KOPT-K1 (cell line): ENCODE data around the gene TMEM9.

Source experiments
- H3K27ac ChIP-seq: fragments of 200-600 bp; sonication (generic); 2 replicates; pipeline ENCODE4 v1.5.1; 2016; ENCODE audit warnings: antibody characterized with exemption, mild to moderate bottlenecking, low read depth, low read length; ENCODE audit not compliant: poor library complexity, severe bottlenecking
- H3K36me3 ChIP-seq: fragments of 200-600 bp; sonication (generic); 2 replicates; pipeline ENCODE4 v1.5.1; 2017; ENCODE audit warnings: antibody characterized with exemption, mild to moderate bottlenecking, low read length, moderate library complexity; ENCODE audit not compliant: insufficient read depth
- H3K9me3 ChIP-seq: fragments of 200-600 bp; sonication (generic); 2 replicates; pipeline ENCODE4 v1.5.1; 2017; ENCODE audit warnings: antibody characterized with exemption, low read length, mild to moderate bottlenecking; ENCODE audit not compliant: insufficient read depth, poor library complexity, severe bottlenecking

TMEM9 gene

GRCh38 chr1:201181323-201181722, 27.0 kb upstream of the TMEM9 start:
- Histone ChIP-seq H3K9me3 (peaks cover 7% of the 10 kb centered on the region), H3K27ac (no peak overlapping the region), H3K36me3 (no peaks in the 10 kb centered on the region)

- Histone ChIP-seq H3K27ac (no peak overlapping the region), H3K36me3 (no peaks in the 10 kb centered on the region), H3K9me3 (peaks cover 7% of the 10 kb centered on the region)
Observed at GRCh38 chr1:201180901-201181300, 26.6 kb upstream of the TMEM9 start.

- Histone ChIP-seq H3K36me3 (no peaks in the 10 kb centered on the region), H3K27ac (no peak overlapping the region), H3K9me3 (peaks cover 7% of the 10 kb centered on the region)
Observed at GRCh38 chr1:201180141-201180540, 25.9 kb upstream of the TMEM9 start.

DNA sequence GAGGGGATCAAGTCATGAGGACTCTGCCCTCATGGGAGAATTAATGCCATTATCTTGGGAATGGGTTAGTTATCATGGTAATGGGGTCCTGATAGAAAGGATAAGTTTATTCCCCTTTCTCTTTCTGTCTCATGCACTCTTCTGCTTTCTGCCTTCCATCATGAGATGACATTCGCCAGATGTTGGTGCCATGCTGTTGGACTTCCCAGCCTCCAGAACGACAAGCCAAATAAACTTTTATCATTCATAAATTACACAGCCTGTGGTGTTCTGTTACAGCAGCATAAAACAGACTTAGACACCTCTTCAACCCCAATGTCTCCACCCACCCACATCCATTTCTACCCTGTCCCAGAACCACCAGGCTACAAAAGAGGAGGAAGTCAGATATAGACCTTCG, 24.4 kb upstream of the TMEM9 start:
- no peaks in the 10 kb centered on the region for H3K36me3 ChIP-seq
- H3K9me3 ChIP-seq, result peaks cover 7% of the 10 kb centered on the region
- H3K27ac ChIP-seq, result no peak overlapping the region

GRCh38 chr1:201176940-201177339, 22.7 kb upstream of the TMEM9 start:
- H3K27ac ChIP-seq, result no peak overlapping the region
- no peaks in the 10 kb centered on the region for H3K36me3 ChIP-seq
- peaks cover 7% of the 10 kb centered on the region for H3K9me3 ChIP-seq

- H3K27ac ChIP-seq, result no peak overlapping the region
- H3K36me3 ChIP-seq, result no peaks in the 10 kb centered on the region
- peaks cover 7% of the 10 kb centered on the region for H3K9me3 ChIP-seq
Observed at GRCh38 chr1:201175820-201176500, 21.7 kb upstream of the TMEM9 start.

DNA sequence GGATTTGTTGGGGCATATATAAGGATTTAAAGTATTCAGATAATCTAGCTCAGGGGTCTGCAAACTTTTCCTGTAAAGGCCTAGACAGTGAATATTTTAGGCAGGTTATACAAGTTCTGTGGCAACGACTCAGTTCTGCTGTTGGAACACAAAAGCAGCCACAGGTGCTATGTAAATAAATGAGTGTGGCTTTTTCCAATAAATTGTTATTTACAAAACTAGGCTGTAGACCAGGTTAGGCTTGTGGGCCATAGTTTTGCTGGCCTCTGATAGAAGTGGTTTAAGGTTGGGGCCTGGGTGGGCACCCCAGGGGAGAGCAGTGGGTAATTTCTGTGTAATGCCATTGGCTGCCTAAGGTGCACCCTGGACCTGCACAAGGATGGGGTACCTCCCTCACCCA, 19.5 kb upstream of the TMEM9 start:
- Histone ChIP-seq H3K9me3 (peaks cover 1% of the 10 kb centered on the region), H3K27ac (no peak overlapping the region), H3K36me3 (no peaks in the 10 kb centered on the region)

DNA sequence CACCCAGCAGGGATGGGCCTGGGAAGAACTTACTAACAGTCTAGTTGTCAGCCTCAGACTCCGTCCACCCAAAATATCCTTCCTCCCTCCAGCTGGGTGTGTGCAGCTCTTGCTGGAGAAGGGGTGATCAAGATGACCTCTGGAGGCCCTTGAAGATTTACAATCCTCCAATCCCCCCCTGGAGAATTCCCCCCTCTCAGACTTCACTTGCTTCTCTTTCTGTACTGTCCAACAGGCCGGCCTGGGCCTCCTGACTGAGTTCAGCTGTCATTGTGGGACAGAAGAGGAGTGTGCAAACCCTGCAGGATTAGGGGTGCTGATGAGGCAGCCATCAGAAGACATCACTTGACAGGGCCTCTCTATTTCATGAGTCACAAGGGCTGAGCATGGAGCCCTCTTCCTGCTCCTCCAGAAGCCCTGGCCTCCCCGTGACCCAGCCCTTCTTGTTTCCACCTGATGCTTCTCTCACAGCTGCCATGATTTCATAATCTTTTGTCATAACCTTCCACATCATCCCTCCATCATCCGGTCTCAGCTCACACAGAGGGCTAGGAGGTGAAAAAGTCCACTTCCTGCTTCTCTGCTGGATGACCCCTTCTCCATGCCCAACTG, 18.8 kb upstream of the TMEM9 start:
- H3K27ac ChIP-seq, result no peak overlapping the region

GRCh38 chr1:201172326-201172725, 18.1 kb upstream of the TMEM9 start:
- no peaks in the 10 kb centered on the region for H3K36me3 ChIP-seq
- H3K27ac ChIP-seq, result no peak overlapping the region
- no peaks in the 10 kb centered on the region for H3K9me3 ChIP-seq

More for the DNA sequence above, 18.8 kb upstream of the TMEM9 start:
- no peaks in the 10 kb centered on the region for H3K9me3 ChIP-seq
- H3K36me3 ChIP-seq, result no peaks in the 10 kb centered on the region

GRCh38 chr1:201171063-201172036, 17.1 kb upstream of the TMEM9 start:
- Histone ChIP-seq H3K9me3 (no peaks in the 10 kb centered on the region), H3K27ac (no peak overlapping the region), H3K36me3 (no peaks in the 10 kb centered on the region)

DNA sequence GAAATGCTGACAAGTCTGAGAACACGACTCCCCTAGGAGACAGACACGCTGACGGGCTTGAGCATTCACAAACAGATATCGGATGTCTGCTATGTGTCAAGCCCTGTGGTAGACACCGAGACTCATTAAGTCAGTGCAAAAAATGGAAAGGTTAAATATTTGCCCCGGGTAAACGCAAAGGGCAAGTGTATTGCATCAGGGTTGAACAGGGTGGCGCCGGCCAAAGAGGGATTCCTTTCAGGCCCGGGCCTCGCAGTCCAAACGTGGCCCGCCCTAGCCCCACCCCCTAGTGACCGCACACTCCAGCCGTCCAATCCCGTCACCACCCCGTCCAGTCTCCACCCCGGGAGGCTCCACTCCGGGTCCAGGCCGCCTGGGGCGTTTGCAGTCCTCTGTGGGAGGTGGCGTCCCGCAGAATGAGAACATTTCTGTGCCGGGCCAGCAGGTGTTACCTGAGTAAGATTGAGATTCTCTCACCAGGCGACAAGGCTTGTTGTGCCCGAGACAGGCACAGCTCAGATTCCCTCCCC, 16.3 kb upstream of the TMEM9 start:
- Histone ChIP-seq H3K27ac (no peak overlapping the region), H3K9me3 (no peaks in the 10 kb centered on the region), H3K36me3 (no peaks in the 10 kb centered on the region)

- no peaks in the 10 kb centered on the region for H3K9me3 ChIP-seq
- H3K36me3 ChIP-seq, result no peaks in the 10 kb centered on the region
- H3K27ac ChIP-seq, result no peak overlapping the region
Observed at GRCh38 chr1:201169971-201170532, 15.8 kb upstream of the TMEM9 start.

DNA sequence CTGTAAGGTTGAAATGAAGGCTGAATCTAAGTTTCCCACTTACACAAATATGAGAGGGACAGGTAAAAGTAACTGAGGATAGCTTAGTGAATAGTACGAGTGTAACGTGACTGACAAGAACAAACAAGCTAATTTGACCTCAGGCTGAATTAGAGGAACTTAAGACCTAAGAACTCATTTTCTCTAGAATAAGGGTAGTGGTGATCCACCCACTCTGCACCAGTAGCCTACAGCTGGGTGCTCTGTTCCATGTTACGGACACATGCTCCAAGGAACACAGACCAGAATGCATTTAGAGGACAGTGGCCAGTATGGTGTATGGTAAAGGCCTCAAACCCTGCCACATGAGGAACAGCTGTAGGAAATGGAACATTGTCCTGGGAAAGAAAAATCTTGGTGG, 14.9 kb upstream of the TMEM9 start:
- no peaks in the 10 kb centered on the region for H3K36me3 ChIP-seq
- no peaks in the 10 kb centered on the region for H3K9me3 ChIP-seq
- no peak overlapping the region for H3K27ac ChIP-seq

- Histone ChIP-seq H3K9me3 (no peaks in the 10 kb centered on the region), H3K27ac (no peak overlapping the region), H3K36me3 (no peaks in the 10 kb centered on the region)
Observed at GRCh38 chr1:201167041-201167991, 13.0 kb upstream of the TMEM9 start.
